ENCODE measurements around the gene BRS3. TPM values are rescaled to one million over a fixed set of nuclear protein-coding genes. Genes with fewer than 3 reads are reported as not detected.

The BRS3 gene
- not detected in 2 replicates for total RNA-seq

GRCh38 chrX:136487647-136488046 lies at the start of gene BRS3:
Gene BRS3 (plus strand): TSS chrX:136487947. CDS start chrX:136488115, 168 bp downstream.

DNA sequence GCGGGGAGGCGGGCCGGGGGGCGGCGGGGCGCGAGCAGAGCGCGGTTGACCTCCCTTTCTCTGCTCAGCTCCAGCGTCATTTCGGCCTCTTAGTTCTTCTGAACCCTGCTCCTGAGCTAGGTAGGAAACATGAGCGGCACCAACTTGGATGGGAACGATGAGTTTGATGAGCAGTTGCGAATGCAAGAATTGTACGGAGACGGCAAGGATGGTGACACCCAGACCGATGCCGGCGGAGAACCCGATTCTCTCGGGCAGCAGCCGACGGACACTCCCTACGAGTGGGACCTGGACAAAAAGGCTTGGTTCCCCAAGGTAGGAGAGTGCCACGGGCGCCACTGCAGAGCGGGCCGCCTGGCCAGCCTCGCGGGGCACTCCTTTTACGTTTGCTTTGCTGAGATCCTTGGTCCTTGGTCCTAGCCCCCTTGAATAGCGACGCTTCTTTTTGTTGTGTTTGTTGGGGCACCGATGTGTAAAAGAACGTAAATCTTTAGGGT lies 9.9 kb downstream of the BRS3 start, which contains the start of gene HTATSF1:
Gene HTATSF1, plus strand, starts transcription at position 37 of the 497 bp plus-strand sequence. Its CDS starts 93 bp downstream, at position 130.

DNA sequence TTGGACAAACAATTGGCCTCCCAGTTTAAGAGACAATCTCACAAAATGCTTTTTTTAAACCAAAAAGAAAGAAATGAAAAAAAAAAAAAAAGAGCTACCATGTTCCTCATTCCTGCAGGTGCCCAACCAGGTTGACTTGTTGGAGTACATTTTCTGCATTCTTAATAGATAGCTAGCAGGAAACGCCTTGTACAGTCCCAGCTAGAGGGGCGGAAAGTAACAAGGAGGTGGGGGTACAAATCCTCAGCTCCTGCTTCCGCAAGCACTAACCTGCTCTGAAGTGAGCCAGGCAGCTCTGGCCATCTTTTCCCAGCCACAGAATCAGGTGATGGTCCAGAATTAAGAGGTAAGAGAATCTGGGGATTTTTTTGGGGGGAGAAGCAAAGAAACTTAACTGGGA lies 44.2 kb downstream of the BRS3 start, which contains the start of gene VGLL1:
Gene VGLL1, plus strand, starts transcription at position 265 of the 400 bp plus-strand sequence. CDS start 3,806 bp downstream, outside the sequence.

Other genes with a start within 250 kb of the BRS3 start
- gene MAP7D3, start 236.5 kb upstream of the BRS3 start, total RNA-seq, result 10.2 and 15.1 TPM in 2 replicates
- not detected in 2 replicates for gene ADGRG4, start 187.0 kb upstream of the BRS3 start, total RNA-seq
- gene HTATSF1, start 9.6 kb downstream of the BRS3 start, total RNA-seq, result 22.2 and 28.2 TPM in 2 replicates
- gene VGLL1, start 44.3 kb downstream of the BRS3 start, total RNA-seq, result not detected in 2 replicates
- not detected in 2 replicates for gene CD40LG, start 160.2 kb downstream of the BRS3 start, total RNA-seq

All from smooth muscle cell of bladder (primary cell).